Right ventricle myocardium inferior (tissue), 1 donor: ENCODE measurements around the gene HOXD13. TPM values are rescaled to one million over a fixed set of nuclear protein-coding genes. Genes with fewer than 3 reads are reported as not detected.

ENCODE experiments used
- ATAC-seq: fragments of 200-7000 bp; cut with Tn5 transposase; one replicate; pipeline ENCODE4 v1.9.1; 2020; ENCODE audit warnings: mild to moderate bottlenecking, moderate library complexity
- DNase-seq: peaks from one replicate; pipeline ENCODE4 v3.0.0; 2021; ENCODE audit errors: missing footprints
- intact Hi-C: fragments of 100-400 bp; cut with DNase I; formaldehyde crosslinking; loops from one replicate; pipeline ENCODE4 v1.11.0; 2022
- total RNA-seq: library from RNA; stranded (reverse); fragmentation: NEBNext Ultra II Directional; extraction: Animal tissue kit (Norgen Biotek cat#: 25700); gene quantifications from one replicate; pipeline ENCODE4 v1.2.1, GENCODE V29; 2021
- donor health status: DM: no; HTN: yes; CAD: no; lungs with severe emphysema.

Gene HOXD13
- total RNA-seq, 1 donor from 2014 or later: not detected

DNA sequence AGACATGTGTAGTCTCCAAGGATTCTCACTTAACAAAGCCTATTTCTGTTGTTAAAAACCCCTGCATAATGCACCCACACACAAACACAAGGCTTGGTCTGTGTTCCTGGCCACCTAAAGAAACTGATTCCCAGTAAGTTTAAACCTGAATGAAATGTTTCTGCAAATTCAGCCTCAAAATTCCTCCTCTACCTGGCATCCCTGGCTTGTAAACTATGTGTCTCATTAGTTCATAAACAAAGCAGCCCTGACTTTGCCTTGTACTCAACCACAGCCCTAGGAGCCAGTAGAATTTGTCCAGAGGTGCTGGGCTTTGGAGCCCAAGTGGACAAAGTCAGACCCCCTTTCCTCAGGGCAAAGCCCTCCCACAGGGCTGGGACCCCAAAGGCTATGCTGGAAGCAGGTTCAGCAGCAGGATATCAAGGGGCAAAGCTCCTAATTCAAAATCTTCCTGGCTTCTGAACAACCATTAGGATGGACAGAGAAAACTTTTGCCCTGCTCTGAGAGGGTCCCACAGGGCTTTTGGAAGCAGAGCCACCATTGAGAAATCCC is 2.6 kb upstream of the HOXD13 start:
- no peak for DNase-seq
- no peak for ATAC-seq
- intact Hi-C loops: loop anchor here (5.0 to 10.0 kb wide), 2 partner anchors 673 to 835 kb away; no protein-coding TSS in a partner anchor

DNA sequence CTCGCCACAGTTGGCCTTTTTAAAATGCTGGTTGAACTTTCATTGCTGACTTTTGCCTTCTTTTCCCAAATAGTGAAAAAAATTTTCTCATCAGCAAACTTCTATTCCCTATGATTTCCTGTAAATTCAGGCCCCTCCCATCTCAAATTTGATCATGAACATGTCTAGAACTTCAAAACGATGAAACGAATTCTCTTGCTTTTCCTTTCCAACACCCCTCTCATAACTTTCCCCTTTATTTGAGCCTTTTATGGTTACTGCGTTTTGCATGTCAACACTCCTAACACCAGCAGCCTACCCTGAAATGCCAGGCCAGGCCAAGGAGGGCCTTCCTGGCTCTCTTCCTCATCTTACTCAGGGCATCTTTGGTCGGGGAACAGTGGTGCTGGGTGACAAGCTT is 1.7 kb upstream of the HOXD13 start:
- intact Hi-C loops: loop anchor here (10.0 kb wide), 1 partner anchor 836 kb away; no protein-coding TSS in a partner anchor
- DNase-seq (no peak), ATAC-seq (no peak)

DNA sequence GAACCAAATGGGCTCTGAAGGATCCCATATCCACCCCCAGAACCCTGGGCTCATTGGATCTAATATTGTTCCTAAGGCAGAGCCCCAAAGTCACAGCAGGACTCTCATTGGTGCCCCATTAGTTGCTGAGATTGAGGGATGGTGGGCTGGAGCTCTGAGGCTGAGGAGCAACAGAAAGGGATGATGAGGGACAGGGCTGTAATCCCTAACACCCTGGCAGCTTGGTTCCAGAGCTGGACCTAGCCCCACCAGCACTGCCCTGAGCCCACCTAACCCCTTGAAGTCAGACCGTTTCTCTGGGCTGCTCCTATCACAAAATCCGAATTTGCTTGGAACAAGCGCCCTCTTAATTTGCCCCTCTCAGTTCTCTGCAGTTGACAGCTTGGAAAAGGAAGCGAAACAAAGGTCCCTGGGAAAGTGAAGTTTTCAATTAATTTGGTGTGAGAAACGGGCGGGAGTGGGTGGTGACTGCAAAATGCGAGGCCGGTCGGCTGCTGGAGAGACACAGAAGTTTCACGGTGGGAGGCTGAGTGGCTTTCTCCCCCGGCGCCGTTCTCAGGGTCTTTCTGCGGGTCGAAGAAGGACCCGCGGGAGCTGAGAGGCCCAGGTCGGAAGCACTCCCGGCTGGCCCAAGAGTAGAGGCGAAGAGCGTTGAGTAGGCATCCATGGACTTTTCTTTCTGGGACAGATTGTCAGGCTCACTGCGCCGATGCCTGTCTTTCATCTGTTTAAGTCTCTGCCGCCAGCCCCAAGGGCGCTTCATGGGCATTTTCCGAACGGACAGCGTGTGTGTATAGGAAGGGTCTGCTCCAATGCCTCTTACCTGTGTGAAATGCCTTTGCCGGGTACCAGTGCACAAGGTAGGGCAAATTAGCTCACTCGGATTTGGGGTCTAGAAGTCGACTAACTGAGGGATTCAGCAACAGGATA is 927 bp upstream of the HOXD13 start:
- no peak for DNase-seq
- intact Hi-C loops: loop anchor here (10.0 kb wide), 1 partner anchor 837 kb away; no protein-coding TSS in a partner anchor
- no peak for ATAC-seq

DNA sequence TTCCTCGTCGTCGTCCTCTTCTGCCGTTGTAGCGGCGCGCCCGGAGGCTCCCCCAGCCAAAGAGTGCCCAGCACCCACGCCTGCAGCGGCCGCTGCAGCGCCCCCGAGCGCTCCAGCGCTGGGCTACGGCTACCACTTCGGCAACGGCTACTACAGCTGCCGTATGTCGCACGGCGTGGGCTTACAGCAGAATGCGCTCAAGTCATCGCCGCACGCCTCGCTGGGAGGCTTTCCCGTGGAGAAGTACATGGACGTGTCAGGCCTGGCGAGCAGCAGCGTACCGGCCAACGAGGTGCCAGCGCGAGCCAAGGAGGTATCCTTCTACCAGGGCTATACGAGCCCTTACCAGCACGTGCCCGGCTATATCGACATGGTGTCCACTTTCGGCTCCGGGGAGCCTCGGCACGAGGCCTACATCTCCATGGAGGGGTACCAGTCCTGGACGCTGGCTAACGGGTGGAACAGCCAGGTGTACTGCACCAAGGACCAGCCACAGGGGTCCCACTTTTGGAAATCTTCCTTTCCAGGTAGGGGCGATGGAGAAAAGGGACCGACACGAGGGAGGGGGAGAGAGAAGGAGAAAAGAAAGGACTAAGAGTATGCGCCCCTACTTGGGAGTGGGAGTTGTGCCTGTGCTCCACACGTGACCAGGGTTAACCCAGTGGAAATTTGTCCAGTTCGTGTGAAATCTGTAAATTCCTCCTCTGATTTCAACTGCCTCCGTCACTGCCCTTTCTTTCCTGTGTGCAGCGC is 800 bp downstream of the HOXD13 start:
- DNase-seq (no peak), ATAC-seq (no peak)
- intact Hi-C loops: loop anchor here (10.0 kb wide), 1 partner anchor 839 kb away; no protein-coding TSS in a partner anchor

DNA sequence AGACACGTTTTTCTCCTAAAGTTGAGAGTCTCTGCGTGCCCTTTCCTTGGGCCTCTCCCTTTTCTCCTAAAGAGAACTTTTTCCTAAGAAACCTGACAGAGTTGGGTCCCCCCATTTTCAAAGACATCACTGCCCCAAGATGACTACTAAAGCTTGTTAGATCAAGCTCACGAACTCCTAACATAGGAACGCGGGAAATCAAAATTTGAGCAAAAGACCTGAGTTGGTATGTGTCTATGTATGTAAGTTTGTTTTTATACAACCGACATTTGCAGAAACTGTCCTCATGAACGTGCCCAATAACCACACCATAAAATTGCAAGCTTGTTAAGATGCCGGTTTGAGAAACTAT is 1.4 kb downstream of the HOXD13 start:
- intact Hi-C loops: loop anchor here (10.0 kb wide), 1 partner anchor 839 kb away; no protein-coding TSS in a partner anchor
- DNase-seq (no peak), ATAC-seq (no peak)

DNA sequence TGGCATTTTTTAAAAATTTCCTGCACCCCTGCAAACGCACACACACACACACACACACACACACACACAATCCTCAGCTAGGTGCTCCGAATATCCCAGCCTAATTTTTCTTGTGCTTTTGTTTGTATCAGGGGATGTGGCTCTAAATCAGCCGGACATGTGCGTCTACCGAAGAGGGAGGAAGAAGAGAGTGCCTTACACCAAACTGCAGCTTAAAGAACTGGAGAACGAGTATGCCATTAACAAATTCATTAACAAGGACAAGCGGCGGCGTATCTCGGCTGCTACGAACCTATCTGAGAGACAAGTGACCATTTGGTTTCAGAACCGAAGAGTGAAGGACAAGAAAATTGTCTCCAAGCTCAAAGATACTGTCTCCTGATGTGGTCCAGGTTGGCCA is 1.8 kb downstream of the HOXD13 start:
- ATAC-seq: no peak
- DNase-seq: no peak
- intact Hi-C loops: loop anchor here (10.0 kb wide), 1 partner anchor 840 kb away; no protein-coding TSS in a partner anchor

DNA sequence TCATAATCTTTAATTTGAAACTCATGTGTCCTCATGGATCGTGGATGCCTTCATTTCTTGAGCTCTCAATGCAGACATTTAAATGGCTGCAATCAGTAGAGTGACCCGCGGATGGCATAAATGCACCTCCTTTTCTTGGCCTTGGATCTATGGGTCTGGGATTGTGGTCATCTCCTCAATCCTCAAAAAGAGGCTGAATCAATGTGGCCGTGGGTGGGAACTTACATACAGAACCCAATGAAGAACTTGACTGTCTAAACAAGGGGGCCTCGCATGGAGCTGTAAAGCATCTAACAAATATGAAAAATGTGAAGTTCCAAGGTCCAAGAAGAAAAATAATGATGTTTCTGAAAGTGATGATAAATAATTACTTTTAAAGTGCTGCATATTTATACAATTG is 2.9 kb downstream of the HOXD13 start:
- ATAC-seq: no peak

DNA sequence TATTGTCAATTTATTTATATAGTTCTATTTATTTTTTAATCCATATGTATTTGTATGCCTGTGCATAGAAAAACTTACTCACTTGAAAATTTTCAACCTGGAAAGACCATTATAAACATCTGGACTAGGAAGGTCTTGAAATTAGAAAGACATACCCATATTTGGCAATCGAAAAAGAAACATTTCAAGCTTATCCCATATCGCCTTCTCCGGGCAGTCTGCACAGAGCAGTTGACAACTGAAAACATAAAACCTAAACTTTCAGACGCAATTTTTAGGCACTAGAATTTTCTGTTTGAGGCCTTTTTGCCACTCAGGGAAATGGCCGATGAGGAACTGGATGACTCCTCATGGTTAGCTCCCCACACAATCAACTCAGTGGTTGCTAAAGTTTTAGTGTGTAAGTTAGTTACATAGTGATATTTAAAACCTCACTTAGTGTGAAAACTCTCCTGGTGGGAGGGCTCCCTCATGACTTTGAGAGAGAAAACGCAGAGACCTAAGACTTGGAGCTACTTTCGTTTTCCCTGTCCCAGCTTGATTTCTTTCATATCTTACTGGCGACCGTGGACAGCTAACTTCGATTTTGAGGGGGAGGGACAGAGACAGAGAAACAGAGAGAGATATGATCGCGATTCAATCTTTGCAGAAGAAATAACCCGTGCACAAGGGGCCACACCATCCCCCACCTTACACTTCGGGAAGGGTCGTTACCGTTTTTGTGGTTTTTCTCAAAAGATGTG is 3.9 kb downstream of the HOXD13 start:
- DNase-seq: no peak
- intact Hi-C loops: loop anchor here (2.0 to 10.0 kb wide), 2 partner anchors 730 to 842 kb away; no protein-coding TSS in a partner anchor

More for the DNA sequence above, 2.9 kb downstream of the HOXD13 start:
- intact Hi-C loops: loop anchor here (10.0 kb wide), 1 partner anchor 841 kb away; no protein-coding TSS in a partner anchor
- no peak for DNase-seq

DNA sequence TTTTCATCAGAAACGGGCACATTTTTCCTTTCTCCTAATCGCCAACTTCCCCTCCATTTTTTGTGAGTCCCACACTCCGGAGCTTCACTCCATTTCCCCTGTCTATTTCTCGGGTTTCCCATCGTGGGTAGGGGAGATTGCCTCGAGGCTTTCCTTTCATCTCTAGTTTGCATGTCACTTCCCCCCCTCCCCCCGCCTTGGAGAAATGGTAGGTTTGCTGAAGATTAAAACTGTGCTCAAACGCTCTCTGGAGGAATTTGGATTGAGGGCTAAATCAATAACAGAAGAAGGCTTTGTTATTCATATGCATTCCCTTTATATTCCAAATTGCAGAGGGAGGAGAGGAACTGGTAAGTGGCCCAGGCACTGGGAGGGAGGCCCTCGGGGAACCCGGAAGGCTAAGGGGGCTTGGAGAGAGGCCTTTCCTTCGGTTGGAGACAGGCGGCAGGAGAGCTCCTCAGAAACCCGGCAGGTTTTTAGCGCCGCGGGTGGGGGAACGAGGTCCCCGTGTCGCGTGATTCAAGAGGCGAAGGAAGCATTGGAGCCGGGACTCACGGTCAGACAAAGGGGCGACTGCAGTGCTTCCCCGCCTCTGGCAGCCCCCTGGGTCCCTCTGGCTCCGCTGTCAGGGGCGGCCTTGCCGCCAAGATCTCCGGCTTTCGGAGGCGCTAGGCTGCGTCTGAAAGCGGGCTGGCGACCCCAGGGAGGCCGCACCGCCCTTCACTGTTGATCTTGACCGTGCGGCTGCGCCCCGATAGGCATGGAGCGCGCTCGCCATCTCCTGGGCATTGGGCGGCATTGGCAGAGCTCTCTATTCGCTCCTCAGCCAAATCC is 4.7 kb downstream of the HOXD13 start:
- intact Hi-C loops: loop anchor here (2.0 to 10.0 kb wide), 2 partner anchors 730 to 842 kb away; no protein-coding TSS in a partner anchor
- DNase-seq (peak; percentile 82), ATAC-seq (peak; percentile 77)

More for the DNA sequence above, 3.9 kb downstream of the HOXD13 start:
- ATAC-seq: no peak

DNA sequence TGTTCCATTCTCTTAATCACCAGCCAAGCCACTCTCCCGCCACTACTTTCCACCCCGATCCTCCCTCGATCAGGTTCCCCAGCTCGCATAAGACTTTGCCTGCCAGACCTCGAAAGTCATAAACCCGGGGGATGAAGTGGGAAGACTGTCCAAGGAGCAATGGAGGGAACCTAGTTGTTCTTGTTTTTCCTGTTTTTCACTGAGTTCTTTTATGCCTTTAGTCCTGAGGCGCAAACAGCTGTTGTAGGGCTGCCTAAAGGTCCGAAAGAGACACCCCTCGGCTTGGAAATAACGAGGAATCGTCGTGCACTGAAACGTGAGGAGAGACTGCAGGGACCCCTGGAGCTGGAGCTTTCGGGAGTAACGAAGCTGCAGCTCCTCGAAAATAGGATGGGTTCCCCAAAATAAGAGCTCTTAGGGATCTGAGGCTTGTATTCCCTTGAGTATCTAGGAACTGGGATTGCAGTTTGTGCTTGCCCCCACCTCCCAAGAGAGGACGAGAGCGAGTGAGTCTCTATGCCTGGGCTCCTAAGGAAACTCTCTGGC is 5.4 kb downstream of the HOXD13 start:
- no peak for DNase-seq
- no peak for ATAC-seq
- intact Hi-C loops: loop anchor here (2.0 to 10.0 kb wide), 2 partner anchors 731 to 843 kb away; no protein-coding TSS in a partner anchor

DNA sequence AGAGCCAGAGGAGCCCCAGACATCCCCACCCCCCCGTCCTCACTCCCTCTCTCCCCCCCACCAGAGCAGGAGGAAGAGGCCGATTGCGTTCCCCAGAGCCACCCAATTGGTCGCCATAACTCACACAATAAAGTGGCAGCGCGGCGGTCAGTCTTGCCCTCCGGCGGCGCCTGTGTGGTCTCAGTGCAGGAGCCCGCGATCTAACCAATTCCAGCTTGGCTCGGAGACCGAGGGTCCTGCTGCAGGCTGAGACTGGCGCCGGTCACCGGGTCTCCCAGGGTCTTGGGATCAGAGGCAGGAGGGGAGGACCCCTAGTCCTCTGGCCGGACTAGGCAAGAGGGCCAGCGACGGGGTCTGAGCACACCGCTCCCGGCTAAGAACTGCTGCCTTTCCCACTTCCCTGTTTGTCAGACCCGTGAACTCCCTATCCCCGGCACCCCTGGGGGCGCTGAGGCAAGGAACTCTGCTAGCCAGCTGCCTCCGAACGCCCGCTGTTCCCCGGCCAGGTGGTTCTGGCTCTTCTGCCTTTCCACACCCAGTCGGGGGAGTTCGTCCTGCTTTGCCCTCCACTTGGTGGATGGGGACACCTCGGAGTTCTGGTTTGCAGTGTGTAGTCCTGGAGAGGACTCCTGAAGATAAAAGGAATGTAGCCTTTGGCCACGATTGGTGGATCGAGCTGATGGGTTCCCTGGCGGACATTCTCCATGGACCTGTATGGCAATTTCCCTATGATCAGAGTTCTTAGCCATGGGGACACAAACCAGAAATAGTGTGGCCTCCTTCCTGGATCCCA is 6.0 kb downstream of the HOXD13 start:
- intact Hi-C loops: loop anchor here (10.0 kb wide), 1 partner anchor 844 kb away; no protein-coding TSS in a partner anchor
- no peak for ATAC-seq
- DNase-seq: no peak

DNA sequence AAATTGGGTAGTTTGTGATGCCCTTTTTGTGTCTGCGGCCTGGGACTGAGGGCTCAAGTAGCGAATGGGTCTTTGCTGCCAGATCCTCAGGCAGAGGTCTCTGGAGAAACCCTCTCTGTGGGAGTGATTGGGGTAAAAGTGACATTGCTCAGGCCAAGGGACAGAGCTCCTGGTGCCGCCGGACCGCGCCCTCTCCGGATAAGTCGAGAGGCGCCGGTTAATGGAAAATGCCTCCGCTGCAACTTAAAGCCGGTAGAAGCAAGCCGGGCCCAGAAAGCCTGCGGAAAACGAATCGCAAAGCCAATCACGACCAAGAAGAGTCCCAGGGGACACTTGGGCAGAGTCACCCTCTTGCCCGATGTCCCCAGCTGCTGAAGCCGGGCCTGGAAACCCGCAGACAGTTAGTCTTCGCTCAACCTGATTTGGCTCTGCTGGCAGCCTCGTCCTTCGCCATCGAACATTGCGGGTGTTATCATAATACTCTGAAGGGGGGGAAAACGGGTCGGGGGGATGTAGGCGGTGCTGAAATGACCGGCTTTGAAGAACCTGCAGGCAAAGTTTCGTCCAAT is 6.7 kb downstream of the HOXD13 start:
- intact Hi-C loops: loop anchor here (10.0 kb wide), 1 partner anchor 844 kb away; no protein-coding TSS in a partner anchor
- ATAC-seq (no peak), DNase-seq (no peak)

DNA sequence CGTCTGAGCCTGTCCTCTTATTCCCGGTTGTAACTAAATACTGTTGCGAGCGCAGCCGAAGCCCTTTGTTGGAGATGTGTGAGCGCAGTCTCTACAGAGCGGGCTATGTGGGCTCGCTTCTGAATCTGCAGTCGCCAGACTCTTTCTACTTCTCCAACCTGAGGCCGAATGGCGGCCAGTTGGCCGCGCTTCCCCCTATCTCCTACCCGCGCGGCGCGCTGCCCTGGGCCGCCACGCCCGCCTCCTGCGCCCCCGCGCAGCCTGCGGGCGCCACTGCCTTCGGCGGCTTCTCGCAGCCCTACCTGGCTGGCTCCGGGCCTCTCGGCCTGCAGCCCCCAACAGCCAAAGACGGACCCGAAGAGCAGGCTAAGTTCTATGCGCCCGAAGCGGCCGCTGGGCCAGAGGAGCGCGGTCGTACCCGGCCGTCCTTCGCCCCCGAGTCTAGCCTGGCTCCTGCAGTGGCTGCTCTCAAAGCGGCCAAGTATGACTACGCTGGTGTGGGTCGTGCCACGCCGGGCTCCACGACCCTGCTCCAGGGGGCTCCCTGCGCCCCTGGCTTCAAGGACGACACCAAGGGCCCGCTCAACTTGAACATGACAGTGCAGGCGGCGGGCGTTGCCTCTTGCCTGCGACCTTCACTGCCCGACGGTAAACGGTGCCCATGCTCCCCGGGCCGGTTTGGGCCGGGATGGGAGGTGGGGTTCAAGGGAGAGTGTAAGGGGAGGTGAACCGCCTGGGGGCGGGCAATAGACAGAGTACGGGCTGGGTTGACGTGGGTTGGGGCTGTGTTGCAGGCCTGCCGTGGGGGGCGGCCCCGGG is 7.4 kb downstream of the HOXD13 start, which contains the start of gene HOXD12:
TSS of gene HOXD12 (plus strand) at position 68 of the 819 bp plus-strand sequence. CDS start at position 75, 7 bp downstream.
- intact Hi-C loops: loop anchor here (10.0 kb wide), 1 partner anchor 845 kb away; no protein-coding TSS in a partner anchor
- ATAC-seq: no peak
- no peak for DNase-seq

DNA sequence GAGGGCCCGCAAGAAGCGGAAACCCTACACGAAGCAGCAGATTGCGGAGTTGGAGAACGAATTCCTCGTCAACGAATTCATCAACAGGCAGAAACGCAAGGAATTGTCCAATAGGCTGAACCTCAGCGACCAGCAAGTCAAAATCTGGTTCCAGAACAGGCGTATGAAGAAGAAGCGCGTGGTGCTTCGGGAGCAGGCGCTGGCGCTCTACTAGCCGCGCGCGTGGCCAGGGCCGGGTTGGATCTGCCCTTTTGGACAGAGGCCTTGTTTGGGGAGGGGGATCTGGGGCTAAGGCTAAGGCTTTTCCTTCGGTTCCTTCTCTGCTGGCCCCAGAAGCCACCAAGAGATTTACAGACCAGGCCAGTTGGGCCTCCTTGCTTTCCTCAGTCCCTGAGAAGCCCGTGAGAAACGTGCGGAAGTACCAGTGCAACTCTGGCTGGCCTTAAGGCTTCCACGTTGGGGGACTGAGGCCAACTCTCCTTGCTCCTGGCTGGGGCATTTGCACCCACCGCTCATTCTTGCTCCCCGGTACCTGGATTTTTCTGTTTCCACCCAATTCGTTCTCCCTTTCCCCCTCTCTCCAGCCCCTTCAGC is 8.1 kb downstream of the HOXD13 start:
- DNase-seq: no peak
- intact Hi-C loops: no loop called here
- no peak for ATAC-seq
